ENCODE data around the gene YJEFN3.

YJEFN3 gene

GRCh38 chr19:19543101-19543500 is 14.4 kb downstream of the YJEFN3 start (continued):
- TF ChIP-seq HOXA7 (CRISPR knock-in tag; IDR thresholded peaks at IDR 0.05; ENCODE audit: borderline replicate concordance): no peak
- no peak for TF ChIP-seq ZNF148 (tag by site-specific recombination; IDR thresholded peaks at IDR 0.05; ENCODE audit: borderline replicate concordance)
- TF ChIP-seq ZNF785 (tag by site-specific recombination; IDR thresholded peaks at IDR 0.05): no peak

GRCh38 chr19:19543640-19544039 is 14.9 kb downstream of the YJEFN3 start:
- Histone ChIP-seq H3K36me3 (ENCODE audit: control insufficient read depth in 2 of 2, insufficient read depth in 1 of 2, low read length in 2 of 2) (no peaks in the 10 kb centered on the region), H3K4me3 (ENCODE audit: low read depth, low read length) (no peak overlapping the region), H3K27ac (ENCODE audit: extremely low read depth, low read depth, low read length) (no peak overlapping the region), H3K9me3 (ENCODE audit: control insufficient read depth, insufficient read depth, low read depth, low read length) (no peaks in the 10 kb centered on the region), H3K4me1 (ENCODE audit: control insufficient read depth, insufficient read depth, low read length) (no peaks in the 10 kb centered on the region; the same call in 1 of the 2 replicates)
- ChIA-PET CTCF (interaction anchor here (1.2 kb wide), 1 partner anchor 9 kb away, joined by 6 read pairs; no protein-coding TSS in a partner anchor), POLR2A (no interaction called here)
- TF ChIP-seq ZNF202 (tag by site-specific recombination; IDR thresholded peaks at IDR 0.05; ENCODE audit: borderline replicate concordance) (no peak), CTCF (tag by site-specific recombination; IDR thresholded peaks at IDR 0.05) (no peak), ZNF626 (tag by site-specific recombination; IDR thresholded peaks at IDR 0.05) (no peak), ZNF704 (tag by site-specific recombination; IDR thresholded peaks at IDR 0.05) (no peak), REST (tag by site-specific recombination; IDR thresholded peaks at IDR 0.05) (no peak)

- H3K36me3 ChIP-seq (ENCODE audit: control insufficient read depth in 2 of 2, insufficient read depth in 1 of 2, low read length in 2 of 2): no peaks in the 10 kb centered on the region
- H3K9me3 ChIP-seq (ENCODE audit: control insufficient read depth, insufficient read depth, low read depth, low read length): no peaks in the 10 kb centered on the region
- no peak overlapping the region for H3K4me3 ChIP-seq (ENCODE audit: low read depth, low read length)
- POLR2A ChIA-PET: no interaction called here
- H3K4me1 ChIP-seq (ENCODE audit: control insufficient read depth, insufficient read depth, low read length): no peaks in the 10 kb centered on the region
- no peak overlapping the region for H3K27ac ChIP-seq (ENCODE audit: extremely low read depth, low read depth, low read length)
- CTCF ChIA-PET: no interaction called here
- TF ChIP-seq ZNF544 (tag by site-specific recombination; IDR thresholded peaks at IDR 0.05): no peak
- no peak for TF ChIP-seq ZBTB48 (tag by site-specific recombination; IDR thresholded peaks at IDR 0.05)
- TF ChIP-seq ZNF132 (tag by site-specific recombination; IDR thresholded peaks at IDR 0.05; ENCODE audit: borderline replicate concordance): no peak
- no peak for TF ChIP-seq GLIS2 (tag by site-specific recombination; IDR thresholded peaks at IDR 0.05)
- TF ChIP-seq YY1 (tag by site-specific recombination; IDR thresholded peaks at IDR 0.05): no peak
- no peak for TF ChIP-seq ELK4 (IDR thresholded peaks at IDR 0.05; ENCODE audit: borderline replicate concordance, low read depth, low read length)
- no peak for TF ChIP-seq ZNF555 (tag by site-specific recombination; conservative IDR thresholded peaks at IDR 0.05)
- no peak for TF ChIP-seq GLIS1 (tag by site-specific recombination; IDR thresholded peaks at IDR 0.05)
- TF ChIP-seq ZNF398 (tag by site-specific recombination; IDR thresholded peaks at IDR 0.05): no peak
- TF ChIP-seq ZNF174 (tag by site-specific recombination; IDR thresholded peaks at IDR 0.05): no peak
Measured at GRCh38 chr19:19544257-19544953, 15.7 kb downstream of the YJEFN3 start.
